NB4 (cell line): Measurements from ENCODE around the gene CCHCR1.

Experiments
- DNase-seq: peaks from one replicate; pipeline ENCODE4 v3.0.0; 2010; ENCODE audit warnings: low read depth
- H3K4me3 ChIP-seq: one replicate; pipeline ENCODE4 v1.5.1; 2011; ENCODE audit warnings: mild to moderate bottlenecking, low read depth, low read length, moderate library complexity
- MYC ChIP-seq: IDR thresholded peaks from 2 replicates; pipeline ENCODE4 v1.6.1; 2011; ENCODE audit warnings: low read depth, low read length
- POLR2A ChIP-seq: IDR thresholded peaks from 2 replicates; pipeline ENCODE4 v1.6.1; 2011; ENCODE audit warnings: mild to moderate bottlenecking; ENCODE audit not compliant: insufficient read length; ENCODE audit errors: extremely low read depth
- TF ChIP-seq, protein P1 (sequence below): IDR thresholded peaks from one replicate; pipeline ENCODE4 v1.5.1; 2012; ENCODE audit warnings: low read depth, low read length
- TF ChIP-seq, protein P2 (sequence below): IDR thresholded peaks from 2 replicates; pipeline ENCODE4 v1.6.1; 2011; ENCODE audit warnings: low read depth, low read length

The CCHCR1 gene

DNA sequence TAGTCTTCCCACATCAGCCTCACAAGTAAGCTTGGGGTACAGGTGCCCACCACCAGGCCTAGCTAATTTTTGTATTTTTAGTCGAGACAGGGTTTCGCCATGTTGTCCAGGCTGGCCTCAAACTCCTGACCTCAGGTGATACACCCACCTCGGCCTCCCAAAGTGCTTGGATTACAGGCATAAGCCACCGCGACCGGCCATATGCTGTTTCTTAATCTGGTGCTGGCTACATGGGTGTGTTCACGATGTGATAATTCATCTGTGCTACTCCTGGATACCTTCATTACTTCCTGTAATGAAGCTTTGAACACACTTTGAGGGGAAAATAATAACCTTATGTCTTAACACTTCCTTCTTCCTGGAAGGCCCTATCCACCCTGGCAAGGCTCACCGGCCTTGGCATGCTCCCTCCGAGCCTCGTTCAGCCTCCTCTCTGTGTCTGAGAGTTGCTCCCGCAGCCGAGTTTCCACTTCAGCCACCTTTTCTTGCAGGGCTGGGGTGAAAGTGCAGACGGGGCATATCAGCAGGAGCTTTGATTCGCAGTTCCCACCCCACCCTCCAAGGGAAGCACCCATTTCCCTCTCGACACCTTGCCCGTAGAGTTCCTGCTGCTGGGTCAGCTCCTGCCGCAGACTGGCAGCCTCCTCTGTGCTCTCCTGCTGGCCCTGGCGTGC is 13.2 kb downstream of the CCHCR1 start:
- DNase-seq = no peak
- TF ChIP-seq MYC = no peak
- H3K4me3 ChIP-seq = no peak overlapping the region

DNA sequence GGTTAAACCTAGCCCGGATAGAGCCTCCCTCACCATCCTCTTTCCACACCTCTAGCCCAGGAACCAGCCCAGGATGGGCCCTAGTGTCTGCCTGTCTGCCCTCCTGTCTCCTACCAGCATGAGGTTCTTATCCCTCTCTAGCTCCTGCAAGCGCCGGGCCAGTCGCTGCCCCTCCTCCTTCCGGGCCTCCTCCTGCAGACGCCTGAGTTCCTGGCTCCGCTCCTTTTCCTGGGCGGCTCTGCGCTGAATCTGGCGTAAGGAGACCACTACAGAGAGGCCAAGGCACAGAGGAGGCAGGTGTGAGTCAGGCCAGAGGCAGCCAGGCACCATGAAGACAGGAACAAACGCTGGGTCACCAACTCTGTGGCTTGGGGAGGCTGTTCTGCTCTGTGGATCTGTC is 14.5 kb downstream of the CCHCR1 start:
- H3K4me3 ChIP-seq = no peak overlapping the region
- no peak for DNase-seq
- TF ChIP-seq POLR2A = no peak

DNA sequence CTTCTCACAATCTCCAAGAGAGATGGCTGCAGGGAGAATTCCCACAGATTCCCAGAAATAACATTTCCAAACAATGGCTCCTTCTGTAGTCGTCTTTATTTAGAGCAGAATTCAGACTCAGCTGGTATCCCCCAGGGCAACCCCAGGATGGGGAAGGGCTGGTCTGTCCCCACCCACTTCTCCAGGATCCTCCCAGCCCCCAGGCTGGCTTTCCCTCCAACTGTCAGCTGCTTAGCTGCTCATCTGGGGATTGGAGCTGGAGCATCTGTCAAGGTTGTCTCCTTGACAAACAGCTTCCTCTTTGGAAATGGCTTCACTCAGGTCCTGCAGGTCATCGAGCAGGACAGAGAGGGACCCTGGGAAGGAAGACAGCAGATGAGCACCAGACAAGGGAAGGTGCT is 15.2 kb downstream of the CCHCR1 start:
- no peak overlapping the region for H3K4me3 ChIP-seq
- DNase-seq = no peak
- TF ChIP-seq POLR2A (no peak), MYC (no peak)
- TF ChIP-seq, protein P1, sequence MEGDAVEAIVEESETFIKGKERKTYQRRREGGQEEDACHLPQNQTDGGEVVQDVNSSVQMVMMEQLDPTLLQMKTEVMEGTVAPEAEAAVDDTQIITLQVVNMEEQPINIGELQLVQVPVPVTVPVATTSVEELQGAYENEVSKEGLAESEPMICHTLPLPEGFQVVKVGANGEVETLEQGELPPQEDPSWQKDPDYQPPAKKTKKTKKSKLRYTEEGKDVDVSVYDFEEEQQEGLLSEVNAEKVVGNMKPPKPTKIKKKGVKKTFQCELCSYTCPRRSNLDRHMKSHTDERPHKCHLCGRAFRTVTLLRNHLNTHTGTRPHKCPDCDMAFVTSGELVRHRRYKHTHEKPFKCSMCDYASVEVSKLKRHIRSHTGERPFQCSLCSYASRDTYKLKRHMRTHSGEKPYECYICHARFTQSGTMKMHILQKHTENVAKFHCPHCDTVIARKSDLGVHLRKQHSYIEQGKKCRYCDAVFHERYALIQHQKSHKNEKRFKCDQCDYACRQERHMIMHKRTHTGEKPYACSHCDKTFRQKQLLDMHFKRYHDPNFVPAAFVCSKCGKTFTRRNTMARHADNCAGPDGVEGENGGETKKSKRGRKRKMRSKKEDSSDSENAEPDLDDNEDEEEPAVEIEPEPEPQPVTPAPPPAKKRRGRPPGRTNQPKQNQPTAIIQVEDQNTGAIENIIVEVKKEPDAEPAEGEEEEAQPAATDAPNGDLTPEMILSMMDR = no peak
- TF ChIP-seq, protein P2, sequence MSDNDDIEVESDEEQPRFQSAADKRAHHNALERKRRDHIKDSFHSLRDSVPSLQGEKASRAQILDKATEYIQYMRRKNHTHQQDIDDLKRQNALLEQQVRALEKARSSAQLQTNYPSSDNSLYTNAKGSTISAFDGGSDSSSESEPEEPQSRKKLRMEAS = no peak

DNA sequence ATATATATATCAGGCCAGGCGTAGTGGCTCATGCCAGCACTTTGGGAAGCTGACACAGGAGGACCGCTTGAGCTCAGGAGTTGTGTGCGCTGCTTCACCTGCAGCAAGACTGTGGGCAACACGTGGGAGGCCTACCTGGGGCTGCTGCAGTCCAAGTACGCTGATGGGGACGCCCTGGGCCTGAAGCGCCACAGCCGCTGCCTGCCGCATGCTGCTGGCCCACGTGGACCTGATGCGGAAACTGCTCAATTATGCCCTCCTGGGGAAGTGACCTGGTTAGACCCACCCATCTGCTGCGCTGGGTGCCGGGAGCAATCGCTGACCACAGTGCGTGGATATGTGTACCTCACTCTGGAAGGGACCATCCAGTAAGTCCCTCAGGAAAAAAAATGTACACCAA is 17.0 kb downstream of the CCHCR1 start:
- DNase-seq = no peak
- TF ChIP-seq, protein P2 = no peak
- H3K4me3 ChIP-seq = no peak overlapping the region

DNA sequence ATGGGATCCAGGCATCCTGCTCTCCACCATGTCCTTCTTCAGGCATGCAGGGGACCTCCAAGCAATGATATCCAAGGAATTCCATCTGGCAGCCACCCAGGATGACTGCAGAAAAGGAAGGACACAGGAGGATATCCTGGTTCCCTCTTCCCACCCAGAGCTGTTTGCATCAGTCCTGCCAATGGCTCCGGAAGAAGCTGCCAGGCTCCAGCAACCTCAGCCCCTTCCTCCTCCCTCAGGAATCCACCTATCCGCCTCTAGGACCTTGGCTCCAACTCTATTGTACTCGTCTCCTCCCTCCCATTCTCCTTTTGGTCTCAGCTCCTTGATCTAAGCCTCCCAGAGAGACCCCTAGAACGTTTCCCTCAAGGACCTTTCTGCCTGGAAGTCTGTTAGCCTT is 18.0 kb downstream of the CCHCR1 start:
- DNase-seq = no peak
- TF ChIP-seq, protein P2 = no peak
- TF ChIP-seq POLR2A (no peak), MYC (no peak)
- TF ChIP-seq, protein P1 = no peak

DNA sequence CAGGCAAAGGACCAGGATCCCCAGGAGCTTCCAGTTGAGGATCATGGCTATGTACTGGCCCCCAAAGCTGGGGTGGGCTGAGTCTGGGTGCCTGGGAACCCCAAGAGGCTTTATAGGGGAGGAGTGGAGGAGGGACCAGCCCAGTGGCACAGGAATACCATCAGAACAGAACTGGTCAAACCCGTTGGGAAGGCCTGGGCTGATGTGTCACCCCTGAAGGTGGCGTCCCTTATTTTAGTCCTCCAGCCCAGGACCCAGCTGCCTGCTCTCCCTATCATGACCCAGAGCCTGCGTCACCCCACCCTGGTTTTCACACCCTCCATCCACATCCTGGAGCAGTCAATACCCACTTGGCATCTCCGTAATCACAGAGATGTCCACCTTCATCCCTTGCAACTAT is 18.6 kb downstream of the CCHCR1 start, which contains the start of gene PSORS1C2:
PSORS1C2 (minus strand) TSS at position 85 of the 400 bp plus-strand sequence; CDS start at position 45, 40 bp downstream.
- no peak for DNase-seq
- no peak within 1 kb of the TSS for H3K4me3 ChIP-seq
- TF ChIP-seq MYC (no peak), POLR2A (no peak)
- TF ChIP-seq, protein P2 = no peak
- TF ChIP-seq, protein P1 = no peak

More for the DNA sequence above, 18.0 kb downstream of the CCHCR1 start:
- no peak overlapping the region for H3K4me3 ChIP-seq

DNA sequence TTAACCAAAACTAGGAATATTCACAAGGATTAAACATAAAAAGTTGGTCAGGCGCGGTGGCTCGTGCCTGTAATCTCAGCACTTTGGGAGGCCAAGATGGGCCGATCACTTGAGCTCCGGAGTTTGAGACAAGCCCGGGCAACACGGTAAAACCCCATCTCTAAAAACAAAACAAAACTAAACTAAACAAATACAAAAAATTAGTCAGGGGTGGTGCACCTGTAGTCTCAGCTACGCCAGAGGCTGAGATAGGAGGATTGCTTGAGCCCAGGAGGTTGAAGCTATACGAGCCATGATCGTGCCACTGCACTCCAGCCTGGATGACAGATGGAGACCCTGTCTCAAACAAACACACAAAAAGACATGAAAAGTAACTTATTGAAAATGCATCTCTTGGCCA is 21.9 kb downstream of the CCHCR1 start:
- DNase-seq = no peak
- no peak overlapping the region for H3K4me3 ChIP-seq
- TF ChIP-seq, protein P1 = no peak
- TF ChIP-seq POLR2A (no peak), MYC (no peak)
- TF ChIP-seq, protein P2 = no peak
